HFF-Myc (cell line): Measurements from ENCODE around the gene PNPLA7.
"Not testable (repeated sequence)": the region's sequence is repeated elsewhere in the genome, so short reads cannot be mapped to it uniquely, and the experiment has no call there.

Experiments
- DNase-seq: peaks from one replicate; pipeline ENCODE4 v3.0.0-alpha.2; 2011; ENCODE audit warnings: low read depth; ENCODE audit errors: extremely low read depth
- H3K4me3 ChIP-seq: replicated peaks from 2 replicates; pipeline ENCODE4 v1.5.1; 2011; ENCODE audit warnings: low read depth, mild to moderate bottlenecking, control low read depth, low read length
- TF ChIP-seq, protein P1 (sequence below): IDR thresholded peaks from 2 replicates; pipeline ENCODE4 v1.5.1; 2012; ENCODE audit warnings: mild to moderate bottlenecking, low read depth, low read length, control low read depth; ENCODE audit errors: missing control alignments

The PNPLA7 gene

DNA sequence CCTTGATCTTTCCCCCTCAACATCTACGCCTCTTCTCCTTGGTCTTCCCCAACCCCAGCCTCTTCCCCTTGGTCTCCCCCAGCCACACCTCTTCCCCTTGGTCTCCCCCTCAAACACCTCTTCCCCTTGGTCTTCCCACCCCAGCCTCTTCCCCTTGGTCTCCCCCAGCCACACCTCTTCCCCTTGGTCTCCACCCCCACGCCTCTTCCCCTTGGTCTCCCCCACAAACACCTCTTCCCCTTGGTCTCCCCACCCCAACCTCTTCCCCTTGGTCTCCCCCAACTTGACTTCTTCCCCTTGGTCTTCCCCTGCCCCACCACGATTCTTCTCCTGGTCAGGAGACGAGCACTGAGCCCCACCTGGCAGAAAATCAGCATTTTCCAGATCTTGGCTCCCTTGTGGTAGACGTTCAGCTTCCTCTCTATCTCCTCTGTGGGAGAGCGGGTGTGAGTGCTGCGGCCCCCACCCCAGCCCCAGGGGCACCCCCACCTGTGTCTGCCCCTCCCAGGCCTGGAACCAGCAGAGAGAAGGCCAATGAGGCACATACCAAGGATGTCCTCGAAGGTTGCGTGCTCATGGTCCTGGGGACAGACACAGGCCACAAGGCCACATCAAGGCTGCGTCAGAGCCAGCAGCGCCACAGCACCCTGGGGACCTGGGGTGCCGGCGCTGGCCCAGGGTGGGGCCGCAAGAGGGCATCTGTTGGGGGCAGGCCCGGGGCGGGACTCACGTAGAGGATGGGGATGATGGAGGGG lies 98.0 kb downstream of the PNPLA7 start:
- H3K4me3 ChIP-seq = no peak overlapping the region
- TF ChIP-seq, protein P1, sequence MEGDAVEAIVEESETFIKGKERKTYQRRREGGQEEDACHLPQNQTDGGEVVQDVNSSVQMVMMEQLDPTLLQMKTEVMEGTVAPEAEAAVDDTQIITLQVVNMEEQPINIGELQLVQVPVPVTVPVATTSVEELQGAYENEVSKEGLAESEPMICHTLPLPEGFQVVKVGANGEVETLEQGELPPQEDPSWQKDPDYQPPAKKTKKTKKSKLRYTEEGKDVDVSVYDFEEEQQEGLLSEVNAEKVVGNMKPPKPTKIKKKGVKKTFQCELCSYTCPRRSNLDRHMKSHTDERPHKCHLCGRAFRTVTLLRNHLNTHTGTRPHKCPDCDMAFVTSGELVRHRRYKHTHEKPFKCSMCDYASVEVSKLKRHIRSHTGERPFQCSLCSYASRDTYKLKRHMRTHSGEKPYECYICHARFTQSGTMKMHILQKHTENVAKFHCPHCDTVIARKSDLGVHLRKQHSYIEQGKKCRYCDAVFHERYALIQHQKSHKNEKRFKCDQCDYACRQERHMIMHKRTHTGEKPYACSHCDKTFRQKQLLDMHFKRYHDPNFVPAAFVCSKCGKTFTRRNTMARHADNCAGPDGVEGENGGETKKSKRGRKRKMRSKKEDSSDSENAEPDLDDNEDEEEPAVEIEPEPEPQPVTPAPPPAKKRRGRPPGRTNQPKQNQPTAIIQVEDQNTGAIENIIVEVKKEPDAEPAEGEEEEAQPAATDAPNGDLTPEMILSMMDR = no peak
- DNase-seq = no peak

DNA sequence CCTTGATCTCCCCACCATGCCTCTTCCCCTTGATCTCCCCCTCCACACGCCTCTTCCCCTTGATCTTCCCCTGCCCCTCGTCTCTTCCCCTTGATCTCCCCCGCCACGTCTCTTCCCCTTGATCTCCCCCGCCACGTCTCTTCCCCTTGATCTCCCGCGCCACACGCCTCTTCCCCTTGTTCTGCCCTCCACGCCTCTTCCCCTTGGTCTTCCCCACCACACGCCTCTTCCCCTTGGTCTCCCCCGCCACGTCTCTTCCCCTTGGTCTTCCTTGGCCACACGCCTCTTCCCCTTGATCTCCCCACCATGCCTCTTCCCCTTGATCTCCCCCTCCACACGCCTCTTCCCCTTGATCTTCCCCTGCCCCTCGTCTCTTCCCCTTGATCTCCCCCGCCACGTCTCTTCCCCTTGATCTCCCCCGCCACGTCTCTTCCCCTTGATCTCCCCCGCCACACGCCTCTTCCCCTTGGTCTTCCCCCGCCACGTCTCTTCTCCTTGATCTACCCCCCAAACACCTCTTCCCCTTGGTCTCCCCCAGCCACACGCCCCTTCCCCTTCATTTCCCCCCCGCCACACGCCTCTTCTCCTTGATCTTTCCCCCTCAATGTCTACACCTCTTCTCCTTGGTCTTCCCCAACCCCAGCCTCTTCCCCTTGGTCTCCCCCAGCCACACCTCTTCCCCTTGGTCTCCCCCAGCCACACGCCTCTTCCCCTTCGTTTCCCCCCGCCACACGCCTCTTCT lies 98.8 kb downstream of the PNPLA7 start:
- H3K4me3 ChIP-seq, DNase-seq: not testable (repeated sequence)

- DNase-seq, H3K4me3 ChIP-seq: not testable (repeated sequence)
These were observed 99.5 kb downstream of the PNPLA7 start for GRCh38 chr9:137450539-137451222.

GRCh38 chr9:137449931-137450538 lies 100.2 kb downstream of the PNPLA7 start:
- DNase-seq = no peak
- TF ChIP-seq, protein P1 = no peak

DNA sequence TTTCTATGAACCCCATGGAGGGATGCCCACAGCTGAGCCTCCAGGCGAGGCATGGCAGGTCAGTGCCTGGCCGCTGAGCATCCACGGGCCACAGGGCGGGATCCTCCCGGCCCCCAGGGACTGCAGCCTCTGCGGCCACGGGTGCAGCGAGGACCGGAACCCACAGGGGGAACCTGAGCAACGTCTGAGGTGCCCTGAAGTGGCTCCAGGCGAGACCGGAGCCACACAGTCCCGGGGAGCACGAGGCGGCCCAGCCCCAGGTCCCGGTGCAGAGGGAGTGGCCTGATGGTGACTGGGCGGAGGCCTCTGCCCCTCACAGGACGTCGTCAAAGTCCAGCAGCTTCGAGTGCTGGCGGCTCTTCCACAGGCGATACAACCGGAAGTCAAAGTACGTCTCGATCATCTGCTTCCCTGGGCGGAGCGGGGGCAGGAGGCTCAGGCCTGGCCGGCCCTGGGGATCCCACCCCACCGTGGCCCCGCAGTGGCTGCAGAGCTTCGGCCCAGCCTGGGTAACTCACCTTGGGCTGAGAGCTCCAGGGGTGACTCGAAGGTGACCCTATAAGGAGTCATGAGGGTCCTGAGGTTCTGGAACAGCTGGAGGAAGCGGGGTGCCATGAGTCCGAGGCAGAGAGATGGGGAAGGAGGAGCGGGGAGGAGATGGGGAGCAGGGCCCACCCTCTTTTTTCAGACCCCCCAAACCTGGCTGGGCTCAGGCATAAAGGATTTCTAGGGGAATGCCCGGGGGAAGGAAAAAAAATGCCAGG lies 100.9 kb downstream of the PNPLA7 start:
- DNase-seq = no peak
- TF ChIP-seq, protein P1 = no peak
- H3K4me3 ChIP-seq = no peak overlapping the region

More at GRCh38 chr9:137449931-137450538, 100.2 kb downstream of the PNPLA7 start:
- H3K4me3 ChIP-seq = no peak overlapping the region

DNA sequence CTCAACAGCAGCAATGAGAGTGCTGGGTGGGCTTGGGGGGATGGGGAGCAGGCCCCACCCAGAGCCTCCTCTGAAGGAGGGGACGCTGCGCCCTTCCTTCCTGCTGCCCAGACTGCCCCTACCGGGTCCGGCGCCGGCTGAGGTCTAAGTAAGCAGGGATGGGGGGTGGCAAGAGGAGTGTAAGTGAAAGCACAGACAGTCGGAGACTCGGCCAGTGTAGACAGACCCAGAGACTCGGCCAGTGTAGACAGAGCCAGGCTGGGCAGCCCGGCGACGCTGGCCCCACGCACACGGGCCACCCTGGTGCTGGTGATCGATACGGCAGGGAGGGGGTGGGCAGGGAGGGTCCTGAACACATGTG lies 101.6 kb downstream of the PNPLA7 start:
- DNase-seq = no peak
- TF ChIP-seq, protein P1 = no peak
- H3K4me3 ChIP-seq = no peak overlapping the region

- DNase-seq = no peak
- TF ChIP-seq, protein P1 = no peak
- no peak overlapping the region for H3K4me3 ChIP-seq
These were observed 102.2 kb downstream of the PNPLA7 start for GRCh38 chr9:137447722-137448601.
